HCT116 (cell line): ENCODE results near the gene EPDR1.

Experiments used
- EZH2phosphoT487 ChIP-seq: fragments of 200-600 bp; IDR thresholded peaks from 2 replicates; pipeline ENCODE4 v1.6.1; 2018; ENCODE audit warnings: antibody characterized with exemption, borderline replicate concordance
- POLR2AphosphoS5 ChIP-seq: IDR thresholded peaks from 2 replicates; pipeline ENCODE4 v1.6.1; 2011; ENCODE audit warnings: mild to moderate bottlenecking, low read depth, low read length, moderate library complexity
- YY1 ChIP-seq: IDR thresholded peaks from 2 replicates; pipeline ENCODE4 v1.6.1; 2011; ENCODE audit warnings: low read length, low read depth, moderate library complexity, mild to moderate bottlenecking; ENCODE audit not compliant: insufficient replicate concordance; ENCODE audit errors: extremely low read depth
- ZFX ChIP-seq: fragments of 450-650 bp; IDR thresholded peaks from 2 replicates; pipeline ENCODE4 v1.6.1; 2017
- TF ChIP-seq, protein P1 (sequence below), 3 experiments: fragments of 200-600 bp in 1 of 3; sonication (generic) in 1 of 3; IDR thresholded peaks in 2 of 3; conservative IDR thresholded peaks in 1 of 3; 2 replicates each; pipeline ENCODE4 v1.5.1; 2012 to 2017; ENCODE audit warnings: low read depth in 2 of 3, low read length in 2 of 3, antibody characterized with exemption in 1 of 3, borderline replicate concordance in 1 of 3, control low read depth in 1 of 3, mild to moderate bottlenecking in 1 of 3, mixed read lengths in 1 of 3, mixed run types in 1 of 3, moderate library complexity in 1 of 3; ENCODE audit not compliant: insufficient read depth in 1 of 3
- TF ChIP-seq, protein P2 (sequence below): IDR thresholded peaks from 2 replicates; pipeline ENCODE4 v1.6.1; 2012; ENCODE audit warnings: low read depth

DNA sequence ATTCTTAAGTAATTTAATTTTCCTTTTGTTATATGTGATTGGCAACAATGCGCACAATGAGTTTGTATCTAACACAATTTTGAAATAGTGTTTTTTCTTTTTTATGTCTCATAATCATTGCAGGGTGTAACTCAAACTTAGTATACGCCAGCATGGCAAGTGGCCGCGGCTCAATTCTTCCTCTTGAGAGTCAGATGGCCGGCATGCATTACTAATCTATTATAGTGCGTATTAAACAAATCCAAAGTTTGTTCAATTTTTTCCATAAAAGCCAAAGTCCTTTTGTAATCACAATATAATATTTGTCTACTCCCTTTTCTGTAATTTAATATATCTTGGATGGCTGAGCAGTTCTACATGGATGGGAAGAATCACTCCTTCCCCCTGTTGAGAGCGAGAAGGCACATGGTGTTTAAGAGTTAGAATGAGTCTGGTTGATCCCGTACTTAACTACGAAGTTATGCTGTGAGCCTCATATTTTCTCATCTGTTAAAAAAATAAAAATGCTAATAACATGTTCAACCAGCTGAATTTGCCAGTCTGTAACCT lies 12.7 kb downstream of the EPDR1 start:
- TF ChIP-seq ZFX: no peak
- TF ChIP-seq, protein P1, sequence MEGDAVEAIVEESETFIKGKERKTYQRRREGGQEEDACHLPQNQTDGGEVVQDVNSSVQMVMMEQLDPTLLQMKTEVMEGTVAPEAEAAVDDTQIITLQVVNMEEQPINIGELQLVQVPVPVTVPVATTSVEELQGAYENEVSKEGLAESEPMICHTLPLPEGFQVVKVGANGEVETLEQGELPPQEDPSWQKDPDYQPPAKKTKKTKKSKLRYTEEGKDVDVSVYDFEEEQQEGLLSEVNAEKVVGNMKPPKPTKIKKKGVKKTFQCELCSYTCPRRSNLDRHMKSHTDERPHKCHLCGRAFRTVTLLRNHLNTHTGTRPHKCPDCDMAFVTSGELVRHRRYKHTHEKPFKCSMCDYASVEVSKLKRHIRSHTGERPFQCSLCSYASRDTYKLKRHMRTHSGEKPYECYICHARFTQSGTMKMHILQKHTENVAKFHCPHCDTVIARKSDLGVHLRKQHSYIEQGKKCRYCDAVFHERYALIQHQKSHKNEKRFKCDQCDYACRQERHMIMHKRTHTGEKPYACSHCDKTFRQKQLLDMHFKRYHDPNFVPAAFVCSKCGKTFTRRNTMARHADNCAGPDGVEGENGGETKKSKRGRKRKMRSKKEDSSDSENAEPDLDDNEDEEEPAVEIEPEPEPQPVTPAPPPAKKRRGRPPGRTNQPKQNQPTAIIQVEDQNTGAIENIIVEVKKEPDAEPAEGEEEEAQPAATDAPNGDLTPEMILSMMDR (IDR thresholded peaks at IDR 0.05 in 2 of 3, conservative IDR thresholded peaks at IDR 0.05 in 1 of 3; ENCODE audit: borderline replicate concordance in 1 of 3, insufficient read depth in 1 of 3, low read depth in 2 of 3, low read length in 2 of 3): no peak
- no peak for TF ChIP-seq POLR2AphosphoS5
- TF ChIP-seq, protein P2, sequence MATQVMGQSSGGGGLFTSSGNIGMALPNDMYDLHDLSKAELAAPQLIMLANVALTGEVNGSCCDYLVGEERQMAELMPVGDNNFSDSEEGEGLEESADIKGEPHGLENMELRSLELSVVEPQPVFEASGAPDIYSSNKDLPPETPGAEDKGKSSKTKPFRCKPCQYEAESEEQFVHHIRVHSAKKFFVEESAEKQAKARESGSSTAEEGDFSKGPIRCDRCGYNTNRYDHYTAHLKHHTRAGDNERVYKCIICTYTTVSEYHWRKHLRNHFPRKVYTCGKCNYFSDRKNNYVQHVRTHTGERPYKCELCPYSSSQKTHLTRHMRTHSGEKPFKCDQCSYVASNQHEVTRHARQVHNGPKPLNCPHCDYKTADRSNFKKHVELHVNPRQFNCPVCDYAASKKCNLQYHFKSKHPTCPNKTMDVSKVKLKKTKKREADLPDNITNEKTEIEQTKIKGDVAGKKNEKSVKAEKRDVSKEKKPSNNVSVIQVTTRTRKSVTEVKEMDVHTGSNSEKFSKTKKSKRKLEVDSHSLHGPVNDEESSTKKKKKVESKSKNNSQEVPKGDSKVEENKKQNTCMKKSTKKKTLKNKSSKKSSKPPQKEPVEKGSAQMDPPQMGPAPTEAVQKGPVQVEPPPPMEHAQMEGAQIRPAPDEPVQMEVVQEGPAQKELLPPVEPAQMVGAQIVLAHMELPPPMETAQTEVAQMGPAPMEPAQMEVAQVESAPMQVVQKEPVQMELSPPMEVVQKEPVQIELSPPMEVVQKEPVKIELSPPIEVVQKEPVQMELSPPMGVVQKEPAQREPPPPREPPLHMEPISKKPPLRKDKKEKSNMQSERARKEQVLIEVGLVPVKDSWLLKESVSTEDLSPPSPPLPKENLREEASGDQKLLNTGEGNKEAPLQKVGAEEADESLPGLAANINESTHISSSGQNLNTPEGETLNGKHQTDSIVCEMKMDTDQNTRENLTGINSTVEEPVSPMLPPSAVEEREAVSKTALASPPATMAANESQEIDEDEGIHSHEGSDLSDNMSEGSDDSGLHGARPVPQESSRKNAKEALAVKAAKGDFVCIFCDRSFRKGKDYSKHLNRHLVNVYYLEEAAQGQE: no peak
- no peak for TF ChIP-seq EZH2phosphoT487
- TF ChIP-seq YY1: no peak
